Stimulated activated effector memory CD8-positive, alpha-beta T cell treated with anti-CD3 and anti-CD28 coated beads, Interleukin-12 subunit alpha, Interleukin-12 subunit beta, amount 100 ng/mL, for 72 hours (primary cell): ENCODE results near the gene ZNF514.
A peak's percentile ranks its signal among the peaks of the same experiment; 100 is the strongest.
"Not testable (repeated sequence)": the region's sequence is repeated elsewhere in the genome, so short reads cannot be mapped to it uniquely, and the experiment has no call there.

Experiments
- ATAC-seq: fragments of 150-1000 bp; cut with Tn5 transposase; 2 replicates; pipeline ENCODE4 v1.10.0; 2021
- DNase-seq, 2 donors: peaks; one replicate each; pipeline ENCODE4 v3.0.0; 2021 to 2022; ENCODE audit warnings: low spot score in 2 of 2
- H3K27ac Mint-ChIP-seq: one replicate; pipeline ENCODE4 v1.8.0; 2022; ENCODE audit warnings: mild to moderate bottlenecking, mixed read lengths
- H3K36me3 Mint-ChIP-seq: one replicate; pipeline ENCODE4 v1.8.0; 2022; ENCODE audit warnings: mild to moderate bottlenecking, mixed read lengths
- H3K4me1 Mint-ChIP-seq: one replicate; pipeline ENCODE4 v1.8.0; 2022; ENCODE audit warnings: mixed read lengths
- H3K4me3 Mint-ChIP-seq: one replicate; pipeline ENCODE4 v1.8.0; 2022; ENCODE audit warnings: mild to moderate bottlenecking, mixed read lengths
- H3K9me3 Mint-ChIP-seq: one replicate; pipeline ENCODE4 v1.8.0; 2022; ENCODE audit warnings: mixed read lengths

Gene ZNF514

DNA sequence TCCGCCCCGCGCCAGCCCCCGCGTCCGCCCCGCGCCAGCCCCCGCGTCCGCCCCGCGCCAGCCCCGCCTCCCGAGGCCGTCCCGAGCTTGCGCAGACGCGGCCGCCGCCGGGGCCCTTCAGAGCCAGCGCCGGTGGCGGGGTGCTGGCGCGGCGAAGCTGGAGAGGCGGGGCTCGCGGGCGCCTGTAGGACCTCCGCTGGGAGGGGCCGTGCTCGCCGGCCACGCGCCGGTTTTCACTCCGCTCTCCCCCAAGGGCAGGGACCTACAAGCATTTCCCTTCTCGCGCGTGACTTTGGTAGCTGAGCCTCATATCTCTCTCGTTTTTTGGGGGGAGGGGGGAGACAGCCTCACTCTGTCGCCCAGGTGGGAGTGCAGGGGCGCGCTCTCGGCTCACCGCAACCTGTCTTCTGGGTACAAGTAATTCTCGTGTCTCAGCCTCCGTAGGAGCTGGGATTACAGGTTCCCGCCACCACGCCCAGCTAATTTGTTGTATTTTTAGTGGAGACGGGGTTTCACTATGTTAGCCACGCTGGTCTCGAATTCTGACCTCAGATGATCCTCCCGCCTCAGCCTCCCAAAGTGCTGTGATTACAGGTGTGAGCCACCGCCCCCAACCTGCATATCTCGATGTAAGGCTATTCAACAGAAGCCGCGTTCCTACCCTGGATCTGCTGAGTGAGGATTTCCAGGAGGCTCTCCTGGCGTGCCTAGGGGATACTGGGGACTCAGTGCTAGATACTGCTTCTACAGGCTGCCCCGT is at the start of gene ZNF514:
TSS of gene ZNF514 (minus strand) at position 159 of the 760 bp plus-strand sequence. CDS start 6,595 bp downstream, outside the sequence.
- Mint-ChIP-seq H3K4me3 (peak within 1 kb of the TSS; percentile 78), H3K27ac (peak within 1 kb of the TSS; percentile 87), H3K36me3 (peaks cover 30% of the 10 kb centered on the region), H3K4me1 (peaks cover 24% of the 10 kb centered on the region), H3K9me3 (peaks cover 4% of the 10 kb centered on the region)
- DNase-seq, result peak; percentile 73 to 82
- ATAC-seq, result peak; percentile 94

GRCh38 chr2:95208106-95208505 is 48.5 kb upstream of the ZNF514 start:
- H3K27ac Mint-ChIP-seq, result peak overlapping the region; percentile 83
- DNase-seq, result no peak
- peaks cover 21% of the 10 kb centered on the region for H3K9me3 Mint-ChIP-seq
- H3K4me1 Mint-ChIP-seq, result peaks cover 13% of the 10 kb centered on the region
- H3K36me3 Mint-ChIP-seq, result peaks cover 27% of the 10 kb centered on the region
- H3K4me3 Mint-ChIP-seq, result peak overlapping the region; percentile 86
- no peak for ATAC-seq

- DNase-seq (peak; percentile 67 to 92), ATAC-seq (peak; percentile 96)
- Mint-ChIP-seq H3K27ac (peak within 1 kb of the TSS; percentile 83), H3K36me3 (peaks cover 19% of the 10 kb centered on the region), H3K4me1 (peaks cover 13% of the 10 kb centered on the region), H3K9me3 (peaks cover 18% of the 10 kb centered on the region), H3K4me3 (peak within 1 kb of the TSS; percentile 86)
These were observed 47.7 kb upstream of the ZNF514 start, which contains the start of gene ZNF892 for GRCh38 chr2:95207111-95207961. ZNF892 (plus strand) TSS chr2:95207521; CDS start chr2:95207816, 295 bp downstream.

GRCh38 chr2:95206096-95206495 is 46.4 kb upstream of the ZNF514 start:
- Mint-ChIP-seq H3K4me1 (peaks cover 13% of the 10 kb centered on the region), H3K4me3 (peak overlapping the region; percentile 86), H3K36me3 (peaks cover 9% of the 10 kb centered on the region), H3K27ac (no peak overlapping the region), H3K9me3 (peaks cover 9% of the 10 kb centered on the region)
- DNase-seq, result no peak
- no peak for ATAC-seq

- no peak overlapping the region for H3K27ac Mint-ChIP-seq
- H3K4me3 Mint-ChIP-seq, result no peak overlapping the region
- H3K36me3 Mint-ChIP-seq, result peaks cover 7% of the 10 kb centered on the region
- DNase-seq (no peak), ATAC-seq (no peak)
- peaks cover 13% of the 10 kb centered on the region for H3K4me1 Mint-ChIP-seq
- H3K9me3 Mint-ChIP-seq, result no peaks in the 10 kb centered on the region
These were observed 44.7 kb upstream of the ZNF514 start for GRCh38 chr2:95204396-95204795.

GRCh38 chr2:95203911-95204310 is 44.3 kb upstream of the ZNF514 start:
- H3K9me3 Mint-ChIP-seq, result no peaks in the 10 kb centered on the region
- peak overlapping the region; percentile 36 for H3K27ac Mint-ChIP-seq
- H3K4me3 Mint-ChIP-seq, result no peak overlapping the region
- peaks cover 13% of the 10 kb centered on the region for H3K4me1 Mint-ChIP-seq
- no peak for DNase-seq
- no peak for ATAC-seq
- peaks cover 2% of the 10 kb centered on the region for H3K36me3 Mint-ChIP-seq

- not testable (repeated sequence) for H3K4me3 Mint-ChIP-seq, H3K36me3 Mint-ChIP-seq, H3K4me1 Mint-ChIP-seq, ATAC-seq, H3K27ac Mint-ChIP-seq, H3K9me3 Mint-ChIP-seq
- peak; percentile 31 to 68 for DNase-seq
These were observed 33.3 kb upstream of the ZNF514 start for GRCh38 chr2:95192956-95193355.

- peaks cover 16% of the 10 kb centered on the region for H3K36me3 Mint-ChIP-seq
- ATAC-seq, result no peak
- no peak for DNase-seq
- no peaks in the 10 kb centered on the region for H3K4me1 Mint-ChIP-seq
- H3K4me3 Mint-ChIP-seq, result no peak overlapping the region
- H3K9me3 Mint-ChIP-seq, result peaks cover 3% of the 10 kb centered on the region
- no peak overlapping the region for H3K27ac Mint-ChIP-seq
These were observed 26.3 kb upstream of the ZNF514 start for GRCh38 chr2:95185973-95186372.

DNA sequence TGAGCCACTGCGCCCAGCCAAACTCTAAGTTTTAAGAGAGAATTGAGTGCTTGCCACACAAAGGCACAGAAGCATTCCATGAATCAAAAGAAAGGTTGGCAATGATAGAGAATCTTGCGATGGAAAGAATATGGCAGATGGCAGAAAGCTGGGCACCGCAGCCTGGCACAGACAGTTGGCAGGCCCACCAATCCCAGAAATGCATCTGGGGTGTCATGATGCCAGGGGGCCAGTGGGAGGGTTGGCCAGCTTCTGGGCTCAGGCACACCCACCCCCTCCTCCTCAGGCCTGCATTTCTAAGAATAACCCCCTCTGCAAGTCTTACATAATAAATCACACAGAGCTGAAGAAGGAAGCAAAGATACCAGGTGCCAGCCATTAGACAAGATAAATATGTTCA is 25.5 kb upstream of the ZNF514 start:
- peaks cover 3% of the 10 kb centered on the region for H3K9me3 Mint-ChIP-seq
- H3K27ac Mint-ChIP-seq, result no peak overlapping the region
- H3K4me1 Mint-ChIP-seq, result no peaks in the 10 kb centered on the region
- H3K36me3 Mint-ChIP-seq, result peaks cover 24% of the 10 kb centered on the region
- DNase-seq, result no peak
- no peak for ATAC-seq
- no peak overlapping the region for H3K4me3 Mint-ChIP-seq

- peaks cover 55% of the 10 kb centered on the region for H3K36me3 Mint-ChIP-seq
- H3K4me1 Mint-ChIP-seq, result no peaks in the 10 kb centered on the region
- peaks cover 3% of the 10 kb centered on the region for H3K9me3 Mint-ChIP-seq
- H3K4me3 Mint-ChIP-seq, result no peak overlapping the region
- no peak overlapping the region for H3K27ac Mint-ChIP-seq
- DNase-seq (no peak), ATAC-seq (no peak)
These were observed 22.1 kb upstream of the ZNF514 start for GRCh38 chr2:95181774-95182173.

DNA sequence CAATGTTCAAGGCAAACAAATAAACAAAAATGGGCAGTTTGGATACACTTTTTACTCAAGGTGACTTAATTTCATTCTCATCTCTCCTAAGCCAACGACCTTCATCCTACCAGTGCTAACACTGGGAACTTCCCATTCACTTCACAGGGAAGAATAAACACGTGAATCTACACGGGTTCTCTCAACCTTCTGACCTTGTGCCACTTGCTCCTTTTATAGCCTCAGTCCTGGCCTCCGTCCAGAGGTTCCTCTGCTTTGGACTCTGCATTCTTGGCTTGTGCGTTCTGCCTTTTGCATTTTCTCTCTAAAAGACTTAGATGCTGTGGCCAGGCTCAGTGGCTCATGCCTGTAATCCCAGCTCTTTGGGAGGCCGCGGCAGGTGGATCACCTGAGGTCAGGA is 19.8 kb upstream of the ZNF514 start:
- Mint-ChIP-seq H3K36me3 (peaks cover 55% of the 10 kb centered on the region), H3K4me1 (peaks cover 5% of the 10 kb centered on the region), H3K4me3 (no peak overlapping the region), H3K27ac (no peak overlapping the region), H3K9me3 (no peaks in the 10 kb centered on the region)
- ATAC-seq, result no peak
- DNase-seq, result no peak

DNA sequence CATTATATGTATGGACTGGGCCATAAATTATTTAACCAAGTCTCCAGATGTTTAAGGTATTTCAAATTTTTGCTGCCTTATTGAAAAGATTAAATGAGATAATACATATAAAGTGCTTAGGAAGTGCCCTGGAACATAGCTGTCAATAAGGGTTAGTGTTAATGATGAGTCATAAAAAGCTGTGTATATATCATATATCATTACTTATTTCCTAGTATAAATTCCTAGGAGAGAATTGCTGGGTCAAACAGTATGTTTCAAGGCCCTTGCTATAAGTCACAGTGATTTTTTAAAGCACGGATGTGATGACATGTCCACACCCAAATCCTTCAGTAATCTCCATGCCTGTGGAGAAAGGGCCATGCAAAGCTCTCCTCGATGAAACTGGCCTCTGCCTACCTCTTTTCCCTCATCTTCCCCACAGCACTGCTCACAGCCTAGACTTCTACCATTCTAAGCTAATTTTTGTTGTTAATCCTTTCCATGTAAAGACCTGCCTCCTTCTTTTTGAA is 14.4 kb upstream of the ZNF514 start:
- Mint-ChIP-seq H3K36me3 (peaks cover 20% of the 10 kb centered on the region), H3K27ac (no peak overlapping the region), H3K4me3 (no peak overlapping the region), H3K9me3 (no peaks in the 10 kb centered on the region), H3K4me1 (peaks cover 12% of the 10 kb centered on the region)
- ATAC-seq (no peak), DNase-seq (no peak)

GRCh38 chr2:95171902-95172301 is 12.3 kb upstream of the ZNF514 start:
- no peaks in the 10 kb centered on the region for H3K36me3 Mint-ChIP-seq
- ATAC-seq, result no peak
- no peak for DNase-seq
- H3K4me1 Mint-ChIP-seq, result peaks cover 13% of the 10 kb centered on the region
- no peak overlapping the region for H3K27ac Mint-ChIP-seq
- H3K9me3 Mint-ChIP-seq, result no peaks in the 10 kb centered on the region
- H3K4me3 Mint-ChIP-seq, result no peak overlapping the region

- DNase-seq, result no peak
- Mint-ChIP-seq H3K9me3 (no peaks in the 10 kb centered on the region), H3K4me3 (peak overlapping the region; percentile 99), H3K27ac (peak overlapping the region; percentile 97), H3K36me3 (peaks cover 23% of the 10 kb centered on the region), H3K4me1 (peaks cover 27% of the 10 kb centered on the region)
- peak; percentile 12 for ATAC-seq
These were observed 6.6 kb upstream of the ZNF514 start for GRCh38 chr2:95166065-95166763.
